Gastroesophageal sphincter (tissue), 3 donors: ENCODE results near the gene BRMS1L.
A peak's percentile ranks its signal among the peaks of the same experiment; 100 is the strongest.

ENCODE experiments used
- CTCF ChIP-seq, 4 experiments: fragments of 200-600 bp in 2 of 4; fragments of 450-650 bp in 2 of 4; sonication (generic) in 1 of 4; IDR thresholded peaks; one replicate each; pipeline ENCODE4 v1.5.1; 2017 to 2019; ENCODE audit warnings: antibody characterized with exemption in 4 of 4, mild to moderate bottlenecking in 2 of 4, moderate library complexity in 2 of 4
- EP300 ChIP-seq: sonication (generic); formaldehyde crosslinking; IDR thresholded peaks from one replicate; pipeline ENCODE4 v1.6.1; 2017; ENCODE audit warnings: antibody characterized with exemption, mild to moderate bottlenecking
- POLR2A ChIP-seq, 2 donors: fragments of 450-650 bp; IDR thresholded peaks; one replicate each; pipeline ENCODE4 v1.6.1; 2017; ENCODE audit warnings: antibody characterized with exemption in 2 of 2, mild to moderate bottlenecking in 2 of 2, moderate library complexity in 1 of 2
- POLR2AphosphoS5 ChIP-seq: sonication (generic); formaldehyde crosslinking; IDR thresholded peaks from one replicate; pipeline ENCODE4 v1.6.1; 2017; ENCODE audit warnings: antibody characterized with exemption

- TF ChIP-seq POLR2A (IDR thresholded peaks at IDR 0.05) (no peak), CTCF (IDR thresholded peaks at IDR 0.05) (peak in 3 of 4 experiments; percentile 33 to 48 (median 34)), POLR2AphosphoS5 (no peak), EP300 (no peak)
Measured at GRCh38 chr14:35879654-35880249, 53.6 kb downstream of the BRMS1L start.
